Left forelimb (tissue), 1 donor: Measurements from ENCODE around the gene PTMA.
"Not testable (repeated sequence)": the region's sequence is repeated elsewhere in the genome, so short reads cannot be mapped to it uniquely, and the experiment has no call there.

Experiments
- DNase-seq: peaks from one replicate; pipeline ENCODE4 v3.0.0-alpha.2; 2018; ENCODE audit warnings: low spot score

Gene PTMA

GRCh38 chr2:231696004-231696367, 12.3 kb upstream of the PTMA start:
- DNase-seq = no peak

- DNase-seq = no peak
Observed at GRCh38 chr2:231699006-231699405, 9.3 kb upstream of the PTMA start.

DNA sequence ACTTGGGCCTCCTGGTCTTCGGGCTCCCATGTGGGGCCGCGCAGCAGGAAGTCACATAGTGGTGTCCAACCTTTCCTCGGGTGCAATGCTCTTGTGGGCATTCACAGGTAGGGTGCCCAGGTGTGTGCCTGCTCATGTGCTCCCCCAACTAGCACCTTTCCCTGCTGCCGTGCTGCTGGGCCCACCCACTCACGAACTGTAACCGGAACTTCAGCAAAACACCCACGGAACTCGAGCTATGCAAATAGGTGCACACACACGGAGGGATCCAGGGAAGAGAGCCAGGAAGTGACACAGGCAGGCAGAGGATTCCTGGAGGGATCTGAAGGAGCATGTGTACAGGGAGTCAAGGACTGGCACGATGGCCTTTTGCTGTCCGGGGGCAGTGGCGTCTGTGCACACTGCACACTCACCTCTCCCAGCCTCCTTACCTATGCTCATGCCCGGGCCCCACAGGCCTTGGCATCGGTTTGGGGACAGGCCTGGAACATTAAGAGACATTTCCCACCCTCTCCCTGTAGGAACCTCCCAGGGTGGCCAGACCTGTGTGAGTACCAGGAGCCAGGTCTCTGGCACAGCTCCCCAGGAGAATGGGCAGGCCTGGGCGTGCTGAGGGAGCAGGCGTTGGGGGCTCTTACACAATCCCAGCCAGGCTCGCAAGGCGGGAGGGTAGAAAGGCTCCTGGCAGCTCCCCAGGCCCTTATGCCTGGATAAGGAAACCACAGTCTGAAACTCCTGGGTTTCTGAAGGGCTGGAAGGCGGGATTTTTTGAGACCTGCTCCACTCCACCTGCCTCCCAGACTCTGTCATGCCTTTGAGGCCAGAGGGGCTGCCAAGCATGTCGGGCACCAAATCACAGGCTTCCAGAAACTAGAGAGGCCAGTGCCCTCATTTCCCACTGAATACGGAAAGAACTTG, 6.6 kb upstream of the PTMA start:
- no peak for DNase-seq

GRCh38 chr2:231704017-231704416, 4.3 kb upstream of the PTMA start:
- no peak for DNase-seq

- peak; percentile 98 for DNase-seq
Observed at GRCh38 chr2:231706731-231707624, 1.3 kb upstream of the PTMA start.

GRCh38 chr2:231707625-231707926, 749 bp upstream of the PTMA start:
- no peak for DNase-seq

DNA sequence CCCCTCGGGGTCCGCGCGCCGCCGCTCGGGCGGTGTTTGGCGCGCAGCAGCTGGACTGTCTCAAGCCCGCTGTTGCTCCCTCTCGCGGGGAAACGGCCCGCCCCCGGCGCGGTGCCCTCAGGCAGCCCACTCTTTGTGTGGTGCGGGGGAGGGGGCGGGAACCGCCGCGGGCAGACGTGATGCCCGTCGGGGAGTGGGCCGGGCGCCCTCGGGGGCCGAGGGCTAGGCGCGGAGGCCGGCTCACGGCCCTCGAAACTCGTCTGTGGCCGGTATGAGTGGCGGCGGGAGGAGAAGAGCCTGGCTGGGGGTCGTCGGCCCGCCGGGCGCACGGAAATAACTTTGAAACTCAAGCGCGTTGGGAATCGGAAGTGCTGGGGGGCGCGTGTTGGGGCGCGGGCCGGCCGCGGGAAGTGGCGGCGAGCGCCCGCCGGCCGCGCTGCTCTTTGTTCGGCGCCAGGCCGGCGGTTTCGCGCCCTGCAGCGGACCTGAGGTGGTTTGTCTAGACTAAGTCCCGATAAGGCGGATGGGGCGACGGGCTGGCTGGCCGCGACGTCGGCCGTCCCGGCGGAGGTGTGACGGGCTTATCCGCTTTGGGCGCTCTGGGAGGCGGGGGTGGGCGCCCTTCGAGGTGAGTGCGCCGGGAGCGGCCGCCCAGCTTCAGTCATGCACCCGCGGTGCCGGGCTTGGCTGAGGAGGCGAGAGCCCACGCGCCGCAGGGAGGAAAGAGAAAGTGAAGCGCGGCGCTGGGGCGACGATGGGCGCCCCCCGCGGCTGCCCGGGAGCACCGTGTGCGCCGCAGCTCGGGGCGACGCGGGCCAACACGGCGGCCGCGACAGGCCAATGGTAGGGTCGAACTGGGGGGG, 679 bp downstream of the PTMA start:
- no peak for DNase-seq

- DNase-seq = no peak
Observed at GRCh38 chr2:231709636-231709980, 1.3 kb downstream of the PTMA start.

DNA sequence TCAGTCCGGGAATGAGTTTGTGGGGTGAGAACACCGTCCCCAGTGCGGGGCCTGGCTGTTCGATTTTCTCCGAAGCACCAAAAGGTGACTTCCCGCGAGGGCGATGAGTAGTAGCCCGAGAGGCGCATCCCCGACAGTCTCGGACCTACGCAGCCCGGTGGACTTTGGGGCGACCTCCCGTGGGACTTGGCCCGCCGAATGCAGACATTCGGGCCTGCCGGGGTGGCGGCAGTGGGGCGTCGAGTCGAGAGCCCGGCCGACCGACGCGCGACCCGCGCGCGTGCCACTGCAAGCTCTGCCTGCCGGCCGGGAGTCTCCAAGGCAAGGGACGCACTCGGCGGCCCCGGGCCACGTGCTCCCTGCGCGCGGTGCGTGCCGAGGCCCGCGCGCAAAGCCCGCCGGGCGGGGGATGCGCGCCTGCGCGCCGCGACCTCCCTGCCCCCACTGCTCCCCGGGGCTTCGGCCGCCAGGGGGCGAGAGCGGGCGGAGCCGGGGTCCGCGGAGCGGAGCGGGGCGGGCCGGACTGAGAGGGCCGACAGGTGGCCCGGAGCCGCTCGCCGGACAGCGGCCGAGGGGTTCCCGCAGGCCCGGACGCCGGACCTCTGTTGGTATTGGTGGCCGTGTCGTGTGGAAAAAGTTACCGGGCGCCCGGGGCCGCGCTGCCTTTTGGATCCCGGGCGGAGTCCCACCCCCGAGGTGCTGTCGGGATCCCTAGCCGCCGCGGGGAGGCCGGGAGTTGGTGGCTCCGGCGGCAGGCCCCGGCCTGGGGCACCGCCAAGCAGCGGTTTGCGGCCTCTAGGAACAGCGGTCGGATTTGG, 1.9 kb downstream of the PTMA start:
- peak; percentile 94 for DNase-seq

GRCh38 chr2:231710799-231711676, 2.7 kb downstream of the PTMA start:
- DNase-seq = peak; percentile 66

DNA sequence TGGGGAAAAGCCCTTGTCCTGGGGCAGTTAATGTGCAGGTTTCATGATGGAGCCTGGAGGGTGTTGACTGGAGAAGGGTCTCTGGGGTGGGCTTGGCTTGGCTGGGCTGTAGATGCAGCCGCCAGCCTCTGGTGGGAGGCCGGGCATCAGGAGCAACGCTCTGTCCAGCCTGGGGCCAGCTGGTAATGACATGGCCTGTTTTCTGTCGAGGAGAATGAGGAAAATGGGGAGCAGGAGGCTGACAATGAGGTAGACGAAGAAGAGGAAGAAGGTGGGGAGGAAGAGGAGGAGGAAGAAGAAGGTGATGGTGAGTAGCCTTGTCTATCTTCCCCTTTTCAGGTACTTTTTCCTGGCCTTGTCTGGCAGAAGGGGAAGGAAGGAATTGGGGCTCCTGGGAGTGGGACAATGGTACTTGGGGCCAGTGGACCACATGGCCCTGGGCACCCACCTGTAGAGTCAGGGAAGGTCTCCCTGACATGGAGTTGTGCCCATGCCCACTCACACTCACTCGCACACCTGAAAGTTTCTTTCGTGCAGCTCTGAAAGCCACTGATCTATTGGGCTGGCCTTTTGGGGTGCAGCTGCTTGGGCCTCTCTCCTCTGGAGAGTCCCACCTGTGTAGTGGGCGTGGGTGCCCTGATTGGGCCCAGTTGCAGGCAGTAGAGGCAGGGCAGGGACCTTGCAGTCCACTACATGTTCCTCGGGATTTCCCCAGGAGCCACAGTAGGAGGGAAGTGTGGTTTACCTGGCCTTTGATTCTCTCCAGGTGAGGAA, 3.5 kb downstream of the PTMA start:
- DNase-seq = no peak

DNA sequence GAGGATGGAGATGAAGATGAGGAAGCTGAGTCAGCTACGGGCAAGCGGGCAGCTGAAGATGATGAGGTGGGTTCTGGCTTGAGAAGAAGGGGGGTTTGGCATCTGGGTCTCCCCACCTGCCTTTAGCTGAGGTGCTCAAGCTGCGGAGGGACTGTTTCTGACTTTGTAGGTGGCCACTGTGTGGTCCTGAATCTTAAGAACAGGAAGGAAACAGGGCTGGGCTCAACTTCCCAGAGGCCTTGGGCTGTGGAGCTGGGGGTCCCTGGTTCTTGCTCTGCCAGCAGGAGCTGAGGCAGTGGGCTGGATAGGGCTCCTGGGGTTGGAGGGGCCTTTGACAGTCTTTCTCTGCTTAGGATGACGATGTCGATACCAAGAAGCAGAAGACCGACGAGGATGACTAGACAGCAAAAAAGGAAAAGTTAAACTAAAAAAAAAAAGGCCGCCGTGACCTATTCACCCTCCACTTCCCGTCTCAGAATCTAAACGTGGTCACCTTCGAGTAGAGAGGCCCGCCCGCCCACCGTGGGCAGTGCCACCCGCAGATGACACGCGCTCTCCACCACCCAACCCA, 4.2 kb downstream of the PTMA start:
- not testable (repeated sequence) for DNase-seq

DNA sequence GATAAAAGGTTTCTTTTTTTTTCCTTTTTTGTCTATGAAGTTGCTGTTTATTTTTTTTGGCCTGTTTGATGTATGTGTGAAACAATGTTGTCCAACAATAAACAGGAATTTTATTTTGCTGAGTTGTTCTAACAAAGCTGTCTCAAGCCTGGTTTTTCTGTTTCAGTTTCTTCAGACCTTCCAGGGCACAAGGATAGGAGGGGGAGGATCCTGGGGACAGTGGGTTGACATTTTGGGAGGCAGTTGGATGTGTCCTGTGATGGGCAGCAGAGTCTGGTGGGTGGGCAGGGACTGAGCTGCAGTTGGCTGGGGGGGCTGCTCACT, 5.0 kb downstream of the PTMA start:
- not testable (repeated sequence) for DNase-seq

DNA sequence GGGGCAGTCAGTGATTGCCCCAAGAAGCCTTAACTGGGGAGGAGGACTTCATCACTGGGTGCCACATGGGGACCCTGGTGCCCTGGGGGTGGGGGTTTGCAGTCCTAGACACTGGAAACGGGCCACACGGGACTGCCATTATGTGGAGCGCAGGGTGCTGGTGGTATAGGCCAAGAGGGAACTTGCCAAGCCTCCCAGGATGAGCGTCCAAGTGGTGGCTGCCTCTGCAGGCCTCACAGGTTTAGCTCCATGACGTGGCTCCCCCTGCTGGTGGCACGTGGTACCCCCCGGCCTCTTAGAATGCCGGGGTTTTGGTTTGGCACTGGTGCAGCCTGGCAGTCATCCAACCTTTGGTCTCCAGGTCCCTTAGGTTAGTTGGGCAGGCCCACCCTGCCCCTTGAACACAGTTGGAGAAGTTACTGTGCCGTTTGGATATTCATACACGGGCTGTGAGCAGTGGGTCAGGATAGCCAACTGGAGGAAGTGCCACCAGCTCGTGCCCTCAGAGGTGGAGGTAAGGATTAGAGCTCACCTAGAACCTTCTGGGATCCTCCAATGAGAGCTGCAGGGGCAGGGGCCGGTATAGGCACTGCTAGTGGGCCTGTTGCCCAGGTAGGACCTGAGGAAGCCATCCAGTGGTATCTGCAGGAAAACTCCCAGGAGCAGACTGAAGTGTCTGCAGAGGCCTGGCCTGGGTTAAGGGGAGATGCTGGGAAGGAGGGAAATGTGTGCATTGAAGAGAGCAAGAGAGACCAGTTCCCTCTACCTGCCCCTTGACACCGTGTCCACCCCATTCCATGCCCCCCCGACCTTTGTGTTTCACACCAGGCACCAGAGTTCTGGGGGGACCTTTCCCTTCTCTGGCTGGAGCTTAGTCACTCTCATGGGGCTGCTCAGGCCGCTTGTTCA, 5.7 kb downstream of the PTMA start:
- DNase-seq = peak; percentile 85

DNA sequence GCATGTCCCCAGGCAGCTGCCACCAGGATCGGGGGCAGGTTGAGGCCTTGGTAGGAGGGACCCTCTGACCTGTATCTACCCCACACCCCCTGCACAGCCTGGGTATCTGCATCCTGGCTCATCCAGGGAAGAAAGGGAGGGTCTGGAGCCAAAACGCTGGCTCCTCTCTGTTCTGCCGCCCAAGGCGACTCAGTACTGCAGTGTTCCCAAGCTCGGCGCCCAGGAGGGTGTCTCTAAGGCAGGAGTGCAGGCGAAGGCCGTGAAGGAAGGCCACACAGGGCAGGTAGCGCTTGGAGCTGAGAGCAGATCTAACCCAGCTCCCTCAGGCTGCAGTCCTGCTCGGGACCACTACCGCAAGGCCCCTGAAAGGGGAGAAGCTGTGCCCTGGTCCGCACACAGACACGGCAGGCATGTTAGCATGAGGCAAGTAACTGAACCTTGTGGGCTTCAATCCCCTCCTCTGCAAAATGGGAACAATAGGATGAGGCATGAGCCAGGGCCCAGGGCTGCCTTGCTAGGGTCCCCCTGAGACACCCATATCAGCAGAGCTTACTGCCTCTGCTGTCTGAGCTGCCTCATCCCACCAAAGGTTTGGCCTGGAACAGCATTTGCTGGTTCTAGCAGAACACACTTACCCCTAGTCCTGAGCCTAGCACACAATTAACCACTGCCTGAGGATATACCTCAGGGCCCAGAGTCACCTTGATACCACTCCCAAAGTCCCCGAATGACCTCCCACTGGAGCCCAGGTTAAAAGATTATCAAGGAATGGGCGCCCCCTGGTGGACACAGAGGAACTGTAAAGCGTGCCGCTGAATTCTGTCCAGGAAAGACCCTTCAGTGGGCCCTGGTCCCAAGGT, 6.5 kb downstream of the PTMA start:
- no peak for DNase-seq

DNA sequence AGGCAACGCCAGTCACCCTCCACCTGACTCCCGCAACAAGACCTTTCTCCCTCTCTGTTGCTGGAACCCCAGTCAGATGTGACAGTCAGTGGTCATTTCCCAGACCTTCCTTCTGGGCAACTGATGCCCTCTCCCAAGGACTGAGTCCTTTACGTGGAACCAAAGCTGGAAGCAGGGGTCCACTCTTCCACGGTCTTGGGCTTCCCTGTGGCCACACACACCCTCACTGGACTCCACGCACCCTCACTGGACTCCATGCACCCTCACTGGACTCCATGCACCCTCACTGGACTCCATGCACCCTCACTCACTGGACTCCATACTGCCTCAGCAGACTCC, 7.1 kb downstream of the PTMA start:
- DNase-seq = no peak

- no peak for DNase-seq
Observed at GRCh38 chr2:231715988-231716616, 7.8 kb downstream of the PTMA start.
